Endodermal cell (in vitro differentiated cells): Measurements from ENCODE around the gene SLIT1. TPM values are rescaled to one million over a fixed set of nuclear protein-coding genes. Genes with fewer than 3 reads are reported as not detected.

Source experiments
- DNase-seq: peaks from one replicate; pipeline ENCODE4 v3.0.0-alpha.2; 2017
- H3K27ac ChIP-seq: 2 replicates; pipeline ENCODE4 v1.5.1; 2013; ENCODE audit warnings: mild to moderate bottlenecking, low read depth, low read length, moderate library complexity
- H3K27me3 ChIP-seq: 2 replicates; pipeline ENCODE4 v1.6.1; 2013; ENCODE audit warnings: mild to moderate bottlenecking, low read length, moderate library complexity; ENCODE audit not compliant: insufficient read depth, control insufficient read depth, poor library complexity, severe bottlenecking
- H3K36me3 ChIP-seq: 2 replicates; pipeline ENCODE4 v1.7.0; 2013; ENCODE audit warnings: mild to moderate bottlenecking, low read length, moderate library complexity; ENCODE audit not compliant: control insufficient read depth, insufficient read depth
- H3K4me1 ChIP-seq: one replicate; pipeline ENCODE4 v1.7.0; 2013; ENCODE audit warnings: low read length; ENCODE audit not compliant: control insufficient read depth, insufficient read depth
- H3K4me3 ChIP-seq: 2 replicates; pipeline ENCODE4 v1.5.1; 2013; ENCODE audit warnings: mild to moderate bottlenecking, low read length, moderate library complexity
- H3K9ac ChIP-seq: 2 replicates; pipeline ENCODE4 v1.6.1; 2013; ENCODE audit warnings: mild to moderate bottlenecking, low read length, moderate library complexity; ENCODE audit not compliant: poor library complexity, severe bottlenecking; ENCODE audit errors: extremely low read depth
- H3K9me3 ChIP-seq: 2 replicates; pipeline ENCODE4 v1.6.1; 2013; ENCODE audit warnings: mild to moderate bottlenecking, low read length, moderate library complexity; ENCODE audit not compliant: control insufficient read depth
- H3K27ac Mint-ChIP-seq: 2 replicates; pipeline ENCODE4 v1.8.0; 2020; ENCODE audit warnings: mixed read lengths
- H3K27me3 Mint-ChIP-seq: 2 replicates; pipeline ENCODE4 v1.8.0; 2021; ENCODE audit warnings: mild to moderate bottlenecking, mixed read lengths; ENCODE audit not compliant: insufficient read depth
- H3K36me3 Mint-ChIP-seq: 2 replicates; pipeline ENCODE4 v1.8.0; 2020; ENCODE audit warnings: low read depth, mixed read lengths
- H3K4me1 Mint-ChIP-seq: 2 replicates; pipeline ENCODE4 v1.8.0; 2020; ENCODE audit warnings: mixed read lengths
- H3K4me3 Mint-ChIP-seq: 2 replicates; pipeline ENCODE4 v1.8.0; 2020; ENCODE audit warnings: mild to moderate bottlenecking, moderate library complexity, mixed read lengths
- H3K9me3 Mint-ChIP-seq: 2 replicates; pipeline ENCODE4 v1.8.0; 2020; ENCODE audit warnings: mild to moderate bottlenecking, mixed read lengths
- CTCF ChIP-seq: fragments of 200-600 bp; sonication (generic); conservative IDR thresholded peaks from 2 replicates; pipeline ENCODE4 v1.5.0; 2021; ENCODE audit warnings: antibody characterized with exemption, mild to moderate bottlenecking
- WGBS, 2 experiments: methylation state at CpG; one replicate each; pipeline versions ENCODE4 v1.1.5 to v1.1.7; 2013; ENCODE audit warnings: missing lambda C conversion rate in 2 of 2, mixed read lengths in 1 of 2; ENCODE audit not compliant: insufficient coverage in 1 of 2, insufficient read length in 1 of 2; 5-methylcytosine and 5-hydroxymethylcytosine counted together
- total RNA-seq, 2 donors: library from RNA; stranded (reverse); fragmentation: NEBNext Ultra II Directional in 1 of 2; extraction: Animal tissue kit (Norgen Biotek cat#: 25700) in 1 of 2; gene quantifications; 2 replicates in 1 of 2; 3 replicates in 1 of 2; pipeline ENCODE4 v1.2.1, GENCODE V29; 2021

Gene SLIT1
- total RNA-seq, 2 donors from 2014 or later, result 0.97 to 2.4 TPM

GRCh38 chr10:97200616-97201015, 14.9 kb upstream of the SLIT1 start:
- H3K4me1 ChIP-seq, result no peaks in the 10 kb centered on the region
- no peaks in the 10 kb centered on the region for H3K9me3 Mint-ChIP-seq
- no peak overlapping the region for H3K4me3 Mint-ChIP-seq
- H3K27me3 Mint-ChIP-seq, result peaks cover 19% of the 10 kb centered on the region
- H3K36me3 ChIP-seq, result no peaks in the 10 kb centered on the region
- H3K36me3 Mint-ChIP-seq, result no peaks in the 10 kb centered on the region
- DNase-seq, result no peak
- H3K27ac ChIP-seq, result no peak overlapping the region
- no peak for TF ChIP-seq CTCF
- no peak overlapping the region for H3K4me3 ChIP-seq
- peaks cover 2% of the 10 kb centered on the region for H3K4me1 Mint-ChIP-seq
- no peaks in the 10 kb centered on the region for H3K9me3 ChIP-seq
- 93 to 100% methylated on average over 1 to 6 of the region's 6 CpGs for WGBS, 2 experiments
- H3K27me3 ChIP-seq, result peaks cover 22% of the 10 kb centered on the region
- H3K27ac Mint-ChIP-seq, result no peak overlapping the region
- no peak overlapping the region for H3K9ac ChIP-seq

- peaks cover 26% of the 10 kb centered on the region for H3K27me3 Mint-ChIP-seq
- H3K4me3 Mint-ChIP-seq, result no peak overlapping the region
- H3K27ac ChIP-seq, result no peak overlapping the region
- H3K9me3 Mint-ChIP-seq, result no peaks in the 10 kb centered on the region
- TF ChIP-seq CTCF, result no peak
- H3K27ac Mint-ChIP-seq, result no peak overlapping the region
- H3K36me3 ChIP-seq, result no peaks in the 10 kb centered on the region
- no peaks in the 10 kb centered on the region for H3K36me3 Mint-ChIP-seq
- DNase-seq, result no peak
- peaks cover 2% of the 10 kb centered on the region for H3K4me1 Mint-ChIP-seq
- 84 to 86% methylated on average over 2 to 3 of the region's 3 CpGs for WGBS, 2 experiments
- H3K4me1 ChIP-seq, result no peaks in the 10 kb centered on the region
- no peak overlapping the region for H3K4me3 ChIP-seq
- no peak overlapping the region for H3K9ac ChIP-seq
- H3K9me3 ChIP-seq, result no peaks in the 10 kb centered on the region
- peaks cover 30% of the 10 kb centered on the region for H3K27me3 ChIP-seq
Measured at GRCh38 chr10:97199152-97199551, 13.4 kb upstream of the SLIT1 start.

- Mint-ChIP-seq H3K4me3 (no peak overlapping the region), H3K27ac (no peak overlapping the region), H3K9me3 (no peaks in the 10 kb centered on the region), H3K4me1 (peaks cover 2% of the 10 kb centered on the region), H3K36me3 (no peaks in the 10 kb centered on the region), H3K27me3 (peaks cover 33% of the 10 kb centered on the region)
- no peaks in the 10 kb centered on the region for H3K9me3 ChIP-seq
- H3K4me1 ChIP-seq, result no peaks in the 10 kb centered on the region
- no peak overlapping the region for H3K9ac ChIP-seq
- WGBS, 2 experiments, result 61 to 62% methylated on average over 4 to 6 of the region's 7 CpGs
- no peak overlapping the region for H3K27ac ChIP-seq
- H3K27me3 ChIP-seq, result peaks cover 30% of the 10 kb centered on the region
- H3K4me3 ChIP-seq, result no peak overlapping the region
- no peaks in the 10 kb centered on the region for H3K36me3 ChIP-seq
- TF ChIP-seq CTCF, result no peak
- no peak for DNase-seq
Measured at GRCh38 chr10:97197030-97197500, 11.3 kb upstream of the SLIT1 start.
